ENCODE results near the gene TACC2.

Gene TACC2

DNA sequence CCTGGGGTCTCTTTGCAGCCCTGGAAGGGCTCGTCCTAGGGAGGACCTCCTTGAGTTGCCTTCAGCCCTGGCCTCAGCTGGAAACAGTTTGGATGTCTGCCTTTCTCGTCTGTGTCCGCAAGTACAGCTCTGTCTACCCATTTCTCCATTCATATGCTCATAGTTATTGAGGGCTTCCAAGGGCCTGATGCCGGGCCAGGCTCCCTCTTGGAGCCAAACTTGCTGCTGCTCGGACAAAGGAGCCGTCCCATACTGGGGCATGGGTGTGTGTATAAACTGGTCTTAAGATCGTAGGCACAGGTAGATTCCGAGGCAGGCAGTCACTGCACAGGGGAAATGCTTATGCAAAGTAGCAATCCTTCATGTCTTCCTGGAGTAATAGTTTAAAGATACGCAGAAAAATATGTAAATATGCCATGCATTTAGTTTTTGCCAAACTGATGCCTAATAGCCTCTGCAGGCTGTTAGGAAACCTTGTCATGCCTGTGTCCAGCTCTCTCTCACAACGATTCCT is 165.1 kb downstream of the TACC2 start:
- no peak for DNase-seq (ENCODE audit: low read depth)
- TF ChIP-seq, protein P1, sequence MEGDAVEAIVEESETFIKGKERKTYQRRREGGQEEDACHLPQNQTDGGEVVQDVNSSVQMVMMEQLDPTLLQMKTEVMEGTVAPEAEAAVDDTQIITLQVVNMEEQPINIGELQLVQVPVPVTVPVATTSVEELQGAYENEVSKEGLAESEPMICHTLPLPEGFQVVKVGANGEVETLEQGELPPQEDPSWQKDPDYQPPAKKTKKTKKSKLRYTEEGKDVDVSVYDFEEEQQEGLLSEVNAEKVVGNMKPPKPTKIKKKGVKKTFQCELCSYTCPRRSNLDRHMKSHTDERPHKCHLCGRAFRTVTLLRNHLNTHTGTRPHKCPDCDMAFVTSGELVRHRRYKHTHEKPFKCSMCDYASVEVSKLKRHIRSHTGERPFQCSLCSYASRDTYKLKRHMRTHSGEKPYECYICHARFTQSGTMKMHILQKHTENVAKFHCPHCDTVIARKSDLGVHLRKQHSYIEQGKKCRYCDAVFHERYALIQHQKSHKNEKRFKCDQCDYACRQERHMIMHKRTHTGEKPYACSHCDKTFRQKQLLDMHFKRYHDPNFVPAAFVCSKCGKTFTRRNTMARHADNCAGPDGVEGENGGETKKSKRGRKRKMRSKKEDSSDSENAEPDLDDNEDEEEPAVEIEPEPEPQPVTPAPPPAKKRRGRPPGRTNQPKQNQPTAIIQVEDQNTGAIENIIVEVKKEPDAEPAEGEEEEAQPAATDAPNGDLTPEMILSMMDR (IDR thresholded peaks at IDR 0.05; ENCODE audit: control insufficient read depth, extremely low read depth, insufficient read depth), result no peak
- peak overlapping the region; percentile 45; the same call in 1 of the 2 replicates for H3K4me3 ChIP-seq (ENCODE audit: low read depth, low read length)

GRCh38 chr10:122154545-122155366 is 165.8 kb downstream of the TACC2 start:
- H3K4me3 ChIP-seq (ENCODE audit: low read depth, low read length), result peak overlapping the region; percentile 45
- TF ChIP-seq, protein P1 (IDR thresholded peaks at IDR 0.05; ENCODE audit: control insufficient read depth, extremely low read depth, insufficient read depth), result peak; percentile 23
- peak; percentile 95 for DNase-seq (ENCODE audit: low read depth)

DNA sequence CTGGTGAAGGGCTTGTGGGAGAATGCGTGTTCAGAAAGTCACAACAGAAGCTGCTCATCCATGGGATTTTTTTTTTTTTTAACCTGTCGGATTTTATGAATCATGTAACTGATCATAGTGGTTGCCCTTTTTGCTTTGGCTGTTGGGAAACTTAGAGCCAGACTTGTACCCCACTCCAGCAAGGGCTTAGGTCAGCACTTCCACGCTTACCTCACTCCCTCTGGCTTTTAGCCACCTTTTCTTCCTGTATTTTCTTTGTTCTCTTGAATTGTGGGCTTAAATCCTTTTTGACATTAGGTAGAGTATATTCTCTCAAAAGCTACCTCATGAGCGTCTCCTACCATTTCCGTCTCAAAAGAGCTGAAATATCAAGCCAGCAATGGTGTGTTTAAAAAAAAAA is 168.5 kb downstream of the TACC2 start:
- TF ChIP-seq, protein P1 (IDR thresholded peaks at IDR 0.05; ENCODE audit: control insufficient read depth, extremely low read depth, insufficient read depth), result no peak
- no peak overlapping the region for H3K4me3 ChIP-seq (ENCODE audit: low read depth, low read length)
- no peak for DNase-seq (ENCODE audit: low read depth)

DNA sequence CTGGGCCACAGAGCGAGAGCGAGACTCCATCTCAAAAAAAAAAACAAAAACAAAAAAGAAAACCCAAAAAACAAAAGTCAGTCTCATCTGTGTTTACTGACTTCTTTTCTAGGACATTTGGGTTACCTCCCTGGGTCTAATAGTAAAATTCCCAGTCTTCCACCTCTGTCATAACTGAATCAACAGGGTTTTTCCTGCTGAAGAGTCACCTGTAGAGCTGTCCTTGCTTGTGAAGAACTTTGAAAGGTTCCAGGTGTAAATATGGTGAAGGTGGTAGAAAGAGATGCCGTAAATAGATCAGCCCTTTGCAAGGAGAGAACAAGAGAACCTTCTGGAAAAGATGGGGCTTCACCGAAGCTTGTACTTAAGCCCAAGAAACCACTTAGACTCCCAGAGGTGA is 169.4 kb downstream of the TACC2 start:
- TF ChIP-seq, protein P1 (IDR thresholded peaks at IDR 0.05; ENCODE audit: control insufficient read depth, extremely low read depth, insufficient read depth), result no peak
- DNase-seq (ENCODE audit: low read depth), result no peak
- no peak overlapping the region for H3K4me3 ChIP-seq (ENCODE audit: low read depth, low read length)

GRCh38 chr10:122159141-122159970 is 170.4 kb downstream of the TACC2 start:
- TF ChIP-seq, protein P1 (IDR thresholded peaks at IDR 0.05; ENCODE audit: control insufficient read depth, extremely low read depth, insufficient read depth), result no peak
- no peak for DNase-seq (ENCODE audit: low read depth)

GRCh38 chr10:122161795-122162194 is 172.8 kb downstream of the TACC2 start:
- TF ChIP-seq, protein P1 (IDR thresholded peaks at IDR 0.05; ENCODE audit: control insufficient read depth, extremely low read depth, insufficient read depth), result no peak
- no peak overlapping the region for H3K4me3 ChIP-seq (ENCODE audit: low read depth, low read length)
- DNase-seq (ENCODE audit: low read depth), result no peak

More at GRCh38 chr10:122159141-122159970, 170.4 kb downstream of the TACC2 start:
- H3K4me3 ChIP-seq (ENCODE audit: low read depth, low read length), result no peak overlapping the region

Measured in LNCaP clone FGC (cell line).